ENCODE results near the gene MAGEC1. TPM values are rescaled to one million over a fixed set of nuclear protein-coding genes. Genes with fewer than 3 reads are reported as not detected.

The MAGEC1 gene
- total RNA-seq, 1 experiment from 2014 or later = not detected

GRCh38 chrX:141902366-141902765 lies 1.3 kb upstream of the MAGEC1 start:
- Mint-ChIP-seq H3K36me3 (ENCODE audit: insufficient read depth in 1 of 3, low read depth in 3 of 3) (peaks cover 17 to 21% (median 19%) of the 10 kb centered on the region in 3 experiments), H3K4me1 (no peaks in the 10 kb centered on the region), H3K9me3 (peaks cover 82 to 90% of the 10 kb centered on the region in 2 experiments), H3K27me3 (ENCODE audit: low read depth) (peaks cover 5% of the 10 kb centered on the region), H3K4me3 (no peak overlapping the region), H3K27ac (no peak overlapping the region)
- Histone ChIP-seq H4K8ac (replicated peaks; ENCODE audit: insufficient read length, low read depth, low read length) (no peak overlapping the region), H3K4ac (ENCODE audit: low read depth, low read length) (no peak overlapping the region), H3K14ac (ENCODE audit: insufficient read depth, low read length) (no peak overlapping the region), H3K4me1 (ENCODE audit: insufficient read depth, low read length) (no peaks in the 10 kb centered on the region), H2BK120ac (ENCODE audit: low read depth, low read length, poor library complexity, severe bottlenecking) (no peak overlapping the region), H4K91ac (ENCODE audit: insufficient read length, low read depth, low read length) (no peak overlapping the region), H3K23me2 (ENCODE audit: insufficient read length, low read depth, low read length, poor library complexity, severe bottlenecking) (no peaks in the 10 kb centered on the region), H3K23ac (ENCODE audit: insufficient read length, low read depth, low read length) (no peak overlapping the region), H3K79me1 (ENCODE audit: insufficient read depth, low read depth, low read length, poor library complexity, severe bottlenecking) (no peaks in the 10 kb centered on the region), H2BK20ac (ENCODE audit: low read depth, low read length, poor library complexity, severe bottlenecking) (no peak overlapping the region), H3K9me3 (ENCODE audit: control insufficient read depth, low read depth, low read length) (peaks cover 25% of the 10 kb centered on the region), H2AFZ (ENCODE audit: low read length) (no peak overlapping the region), H3K27ac (ENCODE audit: insufficient read length, low read depth, low read length) (no peak overlapping the region), H2BK5ac (ENCODE audit: insufficient read length, low read length) (no peak overlapping the region), H3K27me3 (ENCODE audit: insufficient read depth, low read length) (no peaks in the 10 kb centered on the region), H2BK12ac (ENCODE audit: insufficient read length, low read depth, low read length) (no peak overlapping the region), H3K9ac (ENCODE audit: extremely low read depth, insufficient read length, low read length) (no peak overlapping the region), H4K5ac (ENCODE audit: insufficient read length, low read depth, low read length) (no peak overlapping the region), H3K4me2 (ENCODE audit: insufficient read depth, insufficient read length, low read length) (no peak overlapping the region), H3K56ac (ENCODE audit: insufficient read length, low read depth, low read length) (no peak overlapping the region), H2AK5ac (ENCODE audit: insufficient read length, low read length) (no peak overlapping the region), H3T11ph (ENCODE audit: low read length) (no peak overlapping the region), H3K18ac (ENCODE audit: insufficient read length, low read depth, low read length) (no peak overlapping the region), H3K79me2 (ENCODE audit: insufficient read depth, low read length) (no peaks in the 10 kb centered on the region), H2BK15ac (ENCODE audit: low read depth, low read length) (no peak overlapping the region), H4K20me1 (ENCODE audit: control insufficient read depth, insufficient read depth, insufficient read length) (no peaks in the 10 kb centered on the region)
- WGBS (ENCODE audit: extremely low coverage, insufficient read length, low lambda C conversion rate) = no CpG with 5 or more reads among the region's 4 CpGs
- no peak for DNase-seq
- TF ChIP-seq CTCF (conservative IDR thresholded peaks at IDR 0.05) = no peak

Data from H9 (cell line).